Liver (tissue), 9 donors: ENCODE results near the gene LRRC63. TPM values are rescaled to one million over a fixed set of nuclear protein-coding genes. Genes with fewer than 3 reads are reported as not detected.

ENCODE experiments used
- DNase-seq: peaks from one replicate; pipeline ENCODE4 v3.0.0-alpha.2; 2017; ENCODE audit warnings: low spot score
- H3K27ac ChIP-seq, 2 donors: one replicate each; pipeline ENCODE4 v1.7.0; 2013; ENCODE audit warnings: inconsistent platforms in 2 of 2, low read length in 2 of 2, control low read depth in 1 of 2, low read depth in 1 of 2, mild to moderate bottlenecking in 1 of 2
- H3K27me3 ChIP-seq, 4 donors: one replicate each; pipeline versions ENCODE4 v1.6.1 to v1.7.0; 2013; ENCODE audit warnings: low read length in 3 of 4, inconsistent platforms in 1 of 4, mild to moderate bottlenecking in 1 of 4, moderate library complexity in 1 of 4; ENCODE audit not compliant: control insufficient read depth in 4 of 4, insufficient read depth in 4 of 4
- H3K36me3 ChIP-seq, 4 donors: one replicate each; pipeline versions ENCODE4 v1.6.1 to v1.7.0; 2013; ENCODE audit warnings: low read length in 3 of 4, mild to moderate bottlenecking in 3 of 4, low read depth in 1 of 4, moderate library complexity in 1 of 4; ENCODE audit not compliant: control insufficient read depth in 4 of 4, insufficient read depth in 3 of 4
- H3K4me1 ChIP-seq, 4 donors: one replicate each; pipeline versions ENCODE4 v1.6.1 to v1.7.0; 2013; ENCODE audit warnings: low read length in 3 of 4, mild to moderate bottlenecking in 3 of 4, moderate library complexity in 1 of 4; ENCODE audit not compliant: control insufficient read depth in 4 of 4, insufficient read depth in 4 of 4
- H3K4me3 ChIP-seq, 3 donors: one replicate each; pipeline versions ENCODE4 v1.6.1 to v1.7.0; 2013; ENCODE audit warnings: low read length in 3 of 3, control low read depth in 1 of 3, low read depth in 1 of 3, mild to moderate bottlenecking in 1 of 3
- H3K9ac ChIP-seq, 2 donors: one replicate each; pipeline ENCODE4 v1.7.0; 2013; ENCODE audit warnings: low read length in 2 of 2, mild to moderate bottlenecking in 2 of 2, moderate library complexity in 2 of 2, control low read depth in 1 of 2, low read depth in 1 of 2
- H3K9me3 ChIP-seq, 4 donors: one replicate each; pipeline versions ENCODE4 v1.6.1 to v1.7.0; 2013; ENCODE audit warnings: low read length in 3 of 4; ENCODE audit not compliant: control insufficient read depth in 4 of 4
- ATF3 ChIP-seq: IDR thresholded peaks from 2 replicates; pipeline ENCODE4 v1.6.1; 2016; ENCODE audit warnings: antibody characterized with exemption
- CTCF ChIP-seq: fragments of 150-350 bp; IDR thresholded peaks from 2 replicates; pipeline ENCODE4 v1.5.1; 2017; ENCODE audit warnings: improper control_type of control experiment, low read depth, low read length; ENCODE audit not compliant: missing input control
- EGR1 ChIP-seq, 2 donors: IDR thresholded peaks; 2 replicates each; pipeline ENCODE4 v1.6.1; 2016 to 2018; ENCODE audit warnings: antibody characterized with exemption in 2 of 2, low read depth in 2 of 2
- FOXA1 ChIP-seq: IDR thresholded peaks from 2 replicates; pipeline ENCODE4 v1.6.1; 2016; ENCODE audit warnings: antibody characterized with exemption
- FOXA2 ChIP-seq: IDR thresholded peaks from 2 replicates; pipeline ENCODE4 v1.6.1; 2016; ENCODE audit warnings: antibody characterized with exemption
- GABPA ChIP-seq, 2 donors: IDR thresholded peaks in 1 of 2; conservative IDR thresholded peaks in 1 of 2; 2 replicates each; pipeline ENCODE4 v1.6.1; 2016; ENCODE audit warnings: antibody characterized with exemption in 2 of 2, mild to moderate bottlenecking in 1 of 2, moderate library complexity in 1 of 2
- HNF4A ChIP-seq, 2 donors: conservative IDR thresholded peaks; 2 replicates each; pipeline ENCODE4 v1.6.1; 2016; ENCODE audit warnings: antibody characterized with exemption in 2 of 2, mild to moderate bottlenecking in 2 of 2
- HNF4G ChIP-seq: IDR thresholded peaks from 2 replicates; pipeline ENCODE4 v1.6.1; 2016; ENCODE audit warnings: antibody characterized with exemption
- JUND ChIP-seq, 2 donors: IDR thresholded peaks; 2 replicates each; pipeline ENCODE4 v1.6.1; 2016; ENCODE audit warnings: antibody characterized with exemption in 2 of 2
- MAX ChIP-seq: IDR thresholded peaks from 2 replicates; pipeline ENCODE4 v1.6.1; 2016; ENCODE audit warnings: antibody characterized with exemption
- NR2F2 ChIP-seq: IDR thresholded peaks from 2 replicates; pipeline ENCODE4 v1.6.1; 2016; ENCODE audit warnings: antibody characterized with exemption
- RAD21 ChIP-seq, 2 donors: IDR thresholded peaks; 2 replicates each; pipeline ENCODE4 v1.6.1; 2016; ENCODE audit warnings: antibody characterized with exemption in 2 of 2, mild to moderate bottlenecking in 2 of 2
- REST ChIP-seq: IDR thresholded peaks from 2 replicates; pipeline ENCODE4 v1.6.1; 2016; ENCODE audit warnings: antibody characterized with exemption, mild to moderate bottlenecking
- RXRA ChIP-seq, 2 donors: IDR thresholded peaks; 2 replicates each; pipeline ENCODE4 v1.6.1; 2017 to 2018; ENCODE audit warnings: antibody characterized with exemption in 2 of 2, mild to moderate bottlenecking in 1 of 2
- SP1 ChIP-seq: IDR thresholded peaks from 2 replicates; pipeline ENCODE4 v1.6.1; 2018; ENCODE audit warnings: antibody characterized with exemption, mild to moderate bottlenecking
- TAF1 ChIP-seq: conservative IDR thresholded peaks from 2 replicates; pipeline ENCODE4 v1.6.1; 2016; ENCODE audit warnings: antibody characterized with exemption, mild to moderate bottlenecking
- YY1 ChIP-seq: IDR thresholded peaks from 2 replicates; pipeline ENCODE4 v1.6.1; 2016; ENCODE audit warnings: antibody characterized with exemption, mild to moderate bottlenecking
- ZBTB33 ChIP-seq: IDR thresholded peaks from 2 replicates; pipeline ENCODE4 v1.6.1; 2016; ENCODE audit warnings: antibody characterized with exemption
- WGBS: extraction: QIAGEN DNeasy Blood & Tissue Kit; methylation state at CpG from one replicate; pipeline ENCODE4 v1.1.7; 2013; 5-methylcytosine and 5-hydroxymethylcytosine counted together
- polyA plus RNA-seq, 2 donors: library from polyadenylated mRNA; stranded (reverse) in 1 of 2; unstranded in 1 of 2; fragments of 200-250 nt in 1 of 2; fragments of >200 nt in 1 of 2; fragmentation: Nextera tagmentation in 1 of 2; extraction: Ambion mirVana in 1 of 2; gene quantifications; one replicate each; pipeline versions ENCODE4 v1.2.1 to v1.2.3, GENCODE V29; 2013 to 2015
- total RNA-seq, 2 donors: library from RNA; depleted of rRNA; stranded (reverse); fragments of >200 nt; gene quantifications; one replicate each; pipeline ENCODE4 v1.2.3, GENCODE V29; 2014
- donor health status: healthy.
- donor health status: healthy.
- donor health status: healthy.
- donor health status: healthy.
- donor health status: healthy.

LRRC63 gene
- total and polyA plus RNA-seq, 4 donors: 0.03 to 0.84 (median 0.09) TPM

GRCh38 chr13:46321494-46322225 lies 109.9 kb downstream of the LRRC63 start:
- whole genome bisulfite sequencing: 47% methylated on average over 17 of the region's 17 CpGs
- DNase-seq: peak; percentile 61
- Histone ChIP-seq H3K9ac (peak overlapping the region; percentile 40 to 82), H3K27ac (peak overlapping the region; percentile 6 to 69), H3K4me1 (peaks cover 0 to 12% (median 7%) of the 10 kb centered on the region in 4 donors), H3K4me3 (peak overlapping the region in 1 of 3 donors; percentile 43), H3K36me3 (no peaks in the 10 kb centered on the region), H3K27me3 (no peaks in the 10 kb centered on the region), H3K9me3 (no peaks in the 10 kb centered on the region)
- TF ChIP-seq ATF3: no peak
- no peak for TF ChIP-seq NR2F2
- TF ChIP-seq FOXA2: no peak
- no peak for TF ChIP-seq GABPA (IDR thresholded peaks at IDR 0.05 in 1 of 2, conservative IDR thresholded peaks at IDR 0.05 in 1 of 2)
- TF ChIP-seq CTCF: peak; percentile 89
- TF ChIP-seq RAD21 (IDR thresholded peaks at IDR 0.05): peak; percentile 98 to 100
- TF ChIP-seq YY1: peak; percentile 58
- no peak for TF ChIP-seq FOXA1
- TF ChIP-seq EGR1 (IDR thresholded peaks at IDR 0.05; ENCODE audit: low read depth in 2 of 2): no peak
- TF ChIP-seq SP1: no peak
- TF ChIP-seq ZBTB33: no peak
- TF ChIP-seq JUND (IDR thresholded peaks at IDR 0.05): no peak
- no peak for TF ChIP-seq MAX
- no peak for TF ChIP-seq REST
- peak in 1 of 2 donors; percentile 11 for TF ChIP-seq RXRA (IDR thresholded peaks at IDR 0.05)
- TF ChIP-seq TAF1: no peak
- TF ChIP-seq HNF4A (conservative IDR thresholded peaks at IDR 0.05): peak in 1 of 2 donors; percentile 17
- no peak for TF ChIP-seq HNF4G
